Muscle layer of duodenum (tissue), 2 donors: ENCODE results near the gene EDN2.
A peak's percentile ranks its signal among the peaks of the same experiment; 100 is the strongest.

ENCODE experiments used
- H3K27ac ChIP-seq: one replicate; pipeline ENCODE4 v1.7.0; 2013; ENCODE audit warnings: mild to moderate bottlenecking, low read length
- H3K27me3 ChIP-seq: one replicate; pipeline ENCODE4 v1.7.0; 2013; ENCODE audit warnings: low read depth, mild to moderate bottlenecking, control low read depth, low read length
- H3K36me3 ChIP-seq, 2 donors: one replicate each; pipeline ENCODE4 v1.7.0; 2013; ENCODE audit warnings: low read length in 2 of 2, control low read depth in 1 of 2, mild to moderate bottlenecking in 1 of 2; ENCODE audit not compliant: insufficient read depth in 2 of 2, control insufficient read depth in 1 of 2
- H3K4me1 ChIP-seq, 2 donors: one replicate each; pipeline ENCODE4 v1.7.0; 2013; ENCODE audit warnings: low read length in 2 of 2, mild to moderate bottlenecking in 2 of 2, control low read depth in 1 of 2, moderate library complexity in 1 of 2; ENCODE audit not compliant: insufficient read depth in 2 of 2, control insufficient read depth in 1 of 2
- H3K4me3 ChIP-seq, 2 donors: one replicate each; pipeline ENCODE4 v1.7.0; 2013; ENCODE audit warnings: low read length in 2 of 2, low read depth in 1 of 2, mild to moderate bottlenecking in 1 of 2
- H3K9me3 ChIP-seq, 2 donors: one replicate each; pipeline ENCODE4 v1.7.0; 2013; ENCODE audit warnings: low read length in 2 of 2, control low read depth in 1 of 2, mild to moderate bottlenecking in 1 of 2; ENCODE audit not compliant: control insufficient read depth in 1 of 2
- donor health status: healthy.

Gene EDN2

DNA sequence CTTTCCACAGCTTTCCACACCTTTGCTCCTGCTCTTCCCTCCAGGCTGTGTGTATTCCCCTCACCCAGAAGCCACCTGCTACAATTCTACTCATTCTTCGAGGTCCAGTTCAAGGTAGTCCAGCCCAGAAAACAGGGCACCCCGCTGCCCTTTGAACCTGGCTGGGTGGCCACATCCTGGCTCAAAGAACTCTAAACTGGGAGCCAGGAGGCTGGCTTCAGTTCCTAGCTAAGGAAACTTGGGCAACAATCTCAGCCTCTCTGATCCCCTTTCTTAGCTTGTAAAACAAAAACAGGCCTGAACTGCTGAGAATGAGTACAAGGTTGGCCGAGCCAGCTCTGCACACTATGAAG, 4.7 kb downstream of the EDN2 start:
- H3K4me3 ChIP-seq: no peak overlapping the region
- H3K9me3 ChIP-seq: no peaks in the 10 kb centered on the region
- peaks cover 28 to 54% of the 10 kb centered on the region in 2 donors for H3K4me1 ChIP-seq
- no peak overlapping the region for H3K27ac ChIP-seq
- no peaks in the 10 kb centered on the region for H3K27me3 ChIP-seq
- H3K36me3 ChIP-seq: no peaks in the 10 kb centered on the region

DNA sequence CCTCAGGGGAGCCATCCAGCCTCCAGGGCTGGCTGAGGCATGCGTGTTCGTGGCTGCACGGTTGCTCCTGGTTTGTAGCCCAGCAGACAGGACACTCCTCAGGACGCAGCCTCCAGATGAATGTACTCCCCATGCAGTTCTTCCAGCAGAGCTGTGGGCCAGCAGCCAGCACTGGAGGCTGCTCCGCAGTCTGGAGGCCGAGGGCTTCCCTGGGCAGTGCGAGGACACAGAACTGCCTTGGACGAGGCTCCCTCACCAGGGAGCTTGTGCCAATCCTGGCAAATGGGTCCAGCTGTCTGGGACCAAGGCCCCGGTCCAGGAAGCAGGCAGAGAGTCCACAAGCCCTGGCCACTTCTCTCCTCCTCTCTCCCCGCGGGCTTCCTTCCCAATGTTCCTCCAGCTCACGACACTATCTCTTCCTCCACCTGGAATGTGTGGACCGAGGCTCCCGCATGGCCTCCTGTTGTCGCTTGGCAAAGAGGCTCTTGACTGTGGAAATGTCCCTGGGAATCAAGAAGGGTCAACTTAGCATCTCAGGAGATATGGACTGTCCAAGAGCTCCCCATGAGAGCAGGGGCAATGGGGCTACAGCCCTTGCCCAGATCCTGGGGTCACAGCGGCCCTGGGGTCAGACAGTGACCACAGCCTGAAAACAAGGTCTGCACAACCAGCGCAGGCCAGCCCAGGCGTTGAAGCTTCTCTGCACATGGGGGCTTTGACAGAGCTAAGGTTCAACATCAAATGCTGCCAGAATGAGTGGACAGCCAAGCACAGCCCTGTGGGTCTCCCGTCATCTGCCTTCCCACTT, 5.3 kb downstream of the EDN2 start:
- Histone ChIP-seq H3K36me3 (no peaks in the 10 kb centered on the region), H3K27ac (no peak overlapping the region), H3K9me3 (no peaks in the 10 kb centered on the region), H3K4me3 (no peak overlapping the region), H3K27me3 (no peaks in the 10 kb centered on the region), H3K4me1 (peaks cover 34 to 54% of the 10 kb centered on the region in 2 donors)

DNA sequence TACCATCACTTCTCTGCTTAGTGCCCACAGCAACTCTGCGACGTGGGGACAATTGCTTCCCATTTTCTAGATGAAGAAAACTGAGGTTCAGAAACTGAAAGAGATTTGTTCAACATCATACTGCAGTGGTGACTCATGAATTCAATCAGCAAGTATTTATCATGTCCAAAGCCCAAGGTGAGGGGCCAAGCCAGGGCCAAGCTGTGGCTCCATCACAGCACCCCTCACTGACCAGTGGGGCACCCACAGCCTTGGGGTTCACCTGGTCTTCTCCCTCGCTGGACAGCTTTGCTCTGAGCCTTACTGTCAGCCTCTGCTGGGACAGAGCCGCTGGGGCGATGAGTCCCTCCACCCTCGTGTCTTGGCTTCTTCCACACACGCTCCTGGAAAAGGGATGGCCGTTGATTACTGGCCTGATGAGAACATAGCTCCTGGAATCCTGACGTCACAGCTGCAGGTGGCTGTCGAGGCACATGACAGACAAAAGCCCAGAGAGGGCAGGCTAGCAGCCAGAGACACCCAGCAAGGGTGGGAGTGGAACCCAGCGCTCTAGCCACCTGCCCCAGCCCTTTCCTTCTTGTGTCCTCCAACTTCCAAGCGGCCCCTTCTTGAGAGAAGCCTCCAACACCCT, 6.2 kb downstream of the EDN2 start:
- no peaks in the 10 kb centered on the region for H3K9me3 ChIP-seq
- no peak overlapping the region for H3K27ac ChIP-seq
- H3K4me1 ChIP-seq: peaks cover 38 to 48% of the 10 kb centered on the region in 2 donors
- no peak overlapping the region for H3K4me3 ChIP-seq
- H3K36me3 ChIP-seq: no peaks in the 10 kb centered on the region
- no peaks in the 10 kb centered on the region for H3K27me3 ChIP-seq

DNA sequence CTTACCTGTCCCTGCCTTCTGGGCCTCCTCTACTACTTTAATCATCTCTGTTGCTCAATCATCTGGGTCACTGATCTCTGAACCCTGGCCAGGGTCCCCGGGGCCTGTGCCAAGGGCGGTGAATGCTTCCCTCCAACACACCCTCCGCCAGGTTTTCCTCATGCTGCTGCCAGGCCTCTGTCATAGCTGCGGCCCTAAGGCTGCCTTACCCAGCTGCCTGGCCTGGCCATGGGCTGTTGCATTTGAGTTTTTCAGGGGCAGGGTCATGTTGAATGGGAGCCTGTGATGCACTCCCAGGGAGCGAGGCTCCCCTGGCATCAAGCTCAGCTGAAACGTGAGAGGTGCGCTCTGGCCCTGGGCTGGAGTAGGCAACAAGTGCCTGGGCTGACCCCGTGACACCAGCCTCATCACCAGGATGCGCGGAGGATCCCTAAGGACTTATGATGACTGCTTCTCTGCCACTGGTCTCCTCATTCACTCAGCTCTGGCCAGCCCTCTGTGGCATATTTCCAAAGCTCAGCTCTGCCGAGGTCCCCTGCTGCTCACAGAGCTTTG, 7.6 kb downstream of the EDN2 start:
- H3K4me3 ChIP-seq: no peak overlapping the region
- H3K36me3 ChIP-seq: no peaks in the 10 kb centered on the region
- H3K4me1 ChIP-seq: peaks cover 31 to 37% of the 10 kb centered on the region in 2 donors
- no peaks in the 10 kb centered on the region for H3K9me3 ChIP-seq
- peak overlapping the region; percentile 46 for H3K27ac ChIP-seq
- H3K27me3 ChIP-seq: no peaks in the 10 kb centered on the region

DNA sequence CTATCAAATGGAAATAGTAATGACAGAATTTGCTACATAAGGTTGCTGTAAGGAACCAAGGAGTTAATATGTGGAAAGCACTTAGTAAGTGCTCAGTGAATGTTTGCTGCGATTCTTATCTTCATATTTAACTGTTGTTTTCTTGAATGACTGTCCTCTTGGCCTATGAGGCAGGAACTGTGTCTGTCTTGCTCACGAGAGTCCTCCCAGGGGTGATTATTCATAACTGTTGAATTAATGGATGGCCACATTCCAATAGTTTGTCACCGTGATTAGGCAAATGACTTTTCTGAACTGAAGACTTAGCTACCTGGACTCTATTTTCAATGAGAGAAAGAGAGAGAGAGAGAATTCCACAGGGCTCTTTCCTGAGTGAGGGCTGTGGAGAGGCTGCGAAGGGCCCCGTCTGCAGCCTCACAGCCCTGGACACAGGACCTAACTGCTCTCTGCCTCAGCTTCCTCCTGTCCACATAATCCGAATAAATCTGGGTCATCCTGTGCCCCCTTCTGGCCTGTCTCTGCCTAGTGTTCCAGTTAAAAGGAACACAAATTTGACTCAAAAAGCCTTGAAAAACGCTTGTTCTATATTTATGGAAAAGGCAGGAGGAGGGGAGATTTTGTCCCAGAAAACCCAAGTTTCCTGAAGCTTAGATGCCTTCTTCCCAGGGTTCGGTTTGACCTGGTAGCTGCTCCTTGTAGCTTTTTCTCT, 8.5 kb downstream of the EDN2 start:
- Histone ChIP-seq H3K27ac (peak overlapping the region; percentile 7), H3K4me1 (peaks cover 31 to 37% of the 10 kb centered on the region in 2 donors)

DNA sequence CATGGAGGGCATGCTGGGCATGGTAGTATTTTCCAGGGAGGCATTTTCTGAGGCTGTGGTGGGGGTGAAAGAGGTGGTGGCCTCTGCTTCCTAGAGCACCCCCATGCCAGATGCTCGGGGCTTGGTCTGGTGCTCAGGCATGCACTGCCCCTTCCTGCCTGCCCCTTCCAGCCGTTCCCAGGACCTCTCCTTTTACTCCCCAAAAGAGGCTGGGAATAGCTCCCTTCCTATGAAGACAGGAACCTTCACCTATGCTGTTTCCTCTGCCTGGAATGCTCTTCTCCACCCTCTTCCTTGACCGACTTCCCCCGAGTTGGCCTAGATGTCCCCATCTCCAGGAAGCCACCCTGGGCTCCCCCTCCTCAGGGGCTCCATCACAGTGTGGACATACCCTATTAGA, 9.1 kb downstream of the EDN2 start:
- H3K4me3 ChIP-seq: no peak overlapping the region
- no peaks in the 10 kb centered on the region for H3K9me3 ChIP-seq
- H3K4me1 ChIP-seq: peaks cover 31 to 37% of the 10 kb centered on the region in 2 donors
- H3K36me3 ChIP-seq: no peaks in the 10 kb centered on the region
- no peaks in the 10 kb centered on the region for H3K27me3 ChIP-seq
- H3K27ac ChIP-seq: no peak overlapping the region

More for the DNA sequence above, 8.5 kb downstream of the EDN2 start:
- Histone ChIP-seq H3K4me3 (no peak overlapping the region), H3K27me3 (no peaks in the 10 kb centered on the region), H3K36me3 (no peaks in the 10 kb centered on the region), H3K9me3 (no peaks in the 10 kb centered on the region)

DNA sequence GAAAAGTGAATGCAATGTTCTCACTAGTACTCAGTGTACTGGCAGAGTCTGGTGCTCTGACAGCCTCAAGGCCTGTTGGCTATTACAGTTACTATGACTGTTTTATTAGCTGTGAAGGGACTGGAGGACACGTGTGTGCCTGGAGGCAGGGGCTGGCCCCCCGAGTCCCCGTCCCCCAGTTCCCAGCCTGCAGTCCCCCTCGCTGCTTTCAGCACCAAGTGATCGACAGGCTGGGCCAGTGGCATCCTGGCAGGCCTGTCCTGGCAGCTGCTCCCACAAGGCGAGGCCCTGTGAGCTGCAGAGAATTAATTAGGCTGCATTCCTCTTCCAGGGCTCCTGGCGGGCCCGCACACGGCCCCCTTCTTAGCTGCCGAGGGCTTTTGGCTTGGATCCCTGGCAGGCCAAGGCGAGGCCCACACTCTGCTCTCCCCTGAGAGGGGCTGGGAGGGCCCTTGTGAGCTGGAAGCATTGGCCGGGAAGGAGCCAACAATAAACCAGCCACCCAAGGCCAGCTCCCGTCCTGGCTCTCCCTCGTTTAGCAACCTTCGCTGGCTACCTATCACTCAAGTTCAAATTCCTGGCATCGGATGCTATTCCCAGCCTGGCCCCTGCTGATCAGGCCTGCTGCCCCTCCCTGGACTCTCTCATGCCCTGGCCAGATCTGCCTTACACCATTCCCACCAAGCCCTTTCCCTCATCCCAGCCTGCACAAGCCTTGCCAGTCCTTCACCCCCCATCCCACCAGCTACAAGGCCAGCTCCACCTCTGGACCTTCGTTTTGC, 9.8 kb downstream of the EDN2 start:
- no peaks in the 10 kb centered on the region for H3K9me3 ChIP-seq
- H3K36me3 ChIP-seq: no peaks in the 10 kb centered on the region
- no peak overlapping the region for H3K4me3 ChIP-seq
- H3K4me1 ChIP-seq: peaks cover 31 to 37% of the 10 kb centered on the region in 2 donors
- H3K27ac ChIP-seq: no peak overlapping the region
- no peaks in the 10 kb centered on the region for H3K27me3 ChIP-seq

DNA sequence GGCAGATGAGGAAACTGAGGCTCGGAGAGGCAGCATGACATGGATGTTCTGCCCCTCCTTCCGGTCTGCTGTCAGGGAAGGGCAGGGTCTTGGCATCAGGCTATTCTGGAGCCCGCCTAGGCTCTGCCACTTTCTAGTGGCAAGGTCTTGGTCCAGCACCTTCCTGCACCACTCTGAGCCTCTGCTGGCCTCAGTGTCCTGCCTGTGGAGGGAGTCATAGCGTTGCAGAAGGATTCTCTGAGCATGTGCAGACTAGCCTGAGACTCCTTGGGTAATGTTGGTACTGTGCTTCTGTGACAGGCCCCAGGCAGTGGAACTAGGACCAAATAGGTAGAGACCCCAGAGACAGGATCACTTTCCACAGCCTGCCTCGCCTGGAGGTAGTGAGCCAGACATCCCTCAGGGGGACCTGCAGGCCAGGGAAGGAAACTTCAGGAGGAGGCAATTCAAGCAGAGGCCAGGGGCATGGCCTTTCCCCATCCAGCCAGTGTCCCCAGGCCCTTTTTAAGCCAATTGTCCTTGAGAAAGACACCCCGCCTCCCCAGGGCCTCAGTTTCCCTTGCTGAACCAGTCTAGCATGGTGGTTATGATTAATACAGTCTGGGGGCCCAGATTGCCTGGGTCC, 10.6 kb downstream of the EDN2 start:
- Histone ChIP-seq H3K36me3 (no peaks in the 10 kb centered on the region), H3K27me3 (no peaks in the 10 kb centered on the region), H3K4me1 (peaks cover 31 to 32% of the 10 kb centered on the region in 2 donors), H3K9me3 (no peaks in the 10 kb centered on the region), H3K4me3 (no peak overlapping the region), H3K27ac (no peak overlapping the region)

DNA sequence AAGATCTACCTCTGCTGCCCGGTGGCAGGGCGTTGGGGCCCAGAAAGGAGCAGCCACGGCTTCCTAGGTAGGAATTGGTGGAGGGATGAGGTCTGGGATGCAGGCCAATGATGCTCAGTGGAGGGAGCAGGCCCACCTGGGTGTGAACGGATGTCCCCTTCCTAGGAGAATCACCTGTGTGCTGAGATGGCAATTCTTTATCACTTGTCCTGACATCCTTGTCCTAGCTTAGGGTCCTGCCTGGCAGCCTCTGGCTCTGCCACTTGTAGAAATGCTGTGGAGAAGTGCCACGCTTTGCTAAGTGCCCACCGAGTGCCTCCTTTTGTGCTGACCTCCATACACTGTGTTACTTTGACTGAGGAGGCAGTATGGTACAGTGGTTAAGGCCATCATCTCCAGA, 12.8 kb downstream of the EDN2 start:
- Histone ChIP-seq H3K27ac (no peak overlapping the region), H3K4me1 (peaks cover 22 to 24% of the 10 kb centered on the region in 2 donors), H3K36me3 (no peaks in the 10 kb centered on the region), H3K4me3 (no peak overlapping the region), H3K9me3 (no peaks in the 10 kb centered on the region), H3K27me3 (no peaks in the 10 kb centered on the region)

DNA sequence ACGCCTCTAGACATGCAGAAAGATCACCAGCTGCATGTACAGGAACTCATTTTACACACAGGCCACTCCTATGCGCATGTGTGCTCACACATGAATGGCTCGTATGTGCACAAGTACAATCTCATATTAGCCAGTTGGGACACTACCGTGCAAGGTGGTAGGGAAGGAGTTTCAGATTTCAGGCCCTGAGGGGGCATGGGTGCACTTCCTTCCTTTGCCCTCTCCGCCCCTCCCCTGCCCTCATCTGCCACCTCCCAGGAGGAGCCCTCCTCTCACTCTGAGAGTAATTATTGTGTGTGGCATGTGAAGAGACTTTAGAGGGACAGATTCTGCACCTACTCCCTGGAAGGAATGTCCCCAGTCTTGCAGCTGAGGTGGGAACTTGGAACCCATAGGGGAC, 14.8 kb downstream of the EDN2 start:
- Histone ChIP-seq H3K9me3 (no peaks in the 10 kb centered on the region), H3K27ac (no peak overlapping the region), H3K4me1 (peaks cover 9% of the 10 kb centered on the region in 2 donors), H3K36me3 (no peaks in the 10 kb centered on the region), H3K4me3 (no peak overlapping the region), H3K27me3 (no peaks in the 10 kb centered on the region)
